Transverse colon (tissue), 4 donors: ENCODE data around the gene MILR1. TPM values are rescaled to one million over a fixed set of nuclear protein-coding genes. Genes with fewer than 3 reads are reported as not detected.
"Not testable (repeated sequence)": the region's sequence is repeated elsewhere in the genome, so short reads cannot be mapped to it uniquely, and the experiment has no call there.

Experiments used
- DNase-seq: peaks from one replicate; pipeline ENCODE4 v3.0.0-alpha.2; 2019
- H3K27ac ChIP-seq, 4 donors: fragments of 200-600 bp; sonication (generic); 2 replicates each; pipeline ENCODE4 v1.5.1; 2016 to 2018; ENCODE audit warnings: inconsistent platforms in 4 of 4
- H3K27me3 ChIP-seq: fragments of 200-600 bp; sonication (generic); 2 replicates; pipeline ENCODE4 v1.5.1; 2017; ENCODE audit warnings: inconsistent platforms
- H3K36me3 ChIP-seq, 4 donors: fragments of 200-600 bp; sonication (generic); 2 replicates each; pipeline ENCODE4 v1.5.1; 2017 to 2019; ENCODE audit warnings: inconsistent platforms in 4 of 4
- H3K4me1 ChIP-seq, 4 donors: fragments of 200-600 bp; sonication (generic); 2 replicates each; pipeline ENCODE4 v1.5.1; 2017 to 2020; ENCODE audit warnings: inconsistent platforms in 4 of 4
- H3K4me3 ChIP-seq, 4 donors: fragments of 200-600 bp; sonication (generic); 1 replicate in 1 of 4; 2 replicates in 3 of 4; pipeline versions ENCODE4 v1.5.1 to v1.6.1; 2017 to 2019; ENCODE audit warnings: inconsistent platforms in 4 of 4
- H3K9me3 ChIP-seq, 2 donors: fragments of 200-600 bp; sonication (generic); 2 replicates each; pipeline ENCODE4 v1.5.1; 2017 to 2019; ENCODE audit warnings: inconsistent platforms in 2 of 2
- CTCF ChIP-seq, 5 experiments: fragments of 200-600 bp in 3 of 5; fragments of 450-650 bp in 2 of 5; sonication (generic) in 3 of 5; IDR thresholded peaks; 1 replicate in 2 of 5; 2 replicates in 3 of 5; pipeline ENCODE4 v1.5.1; 2016 to 2017; ENCODE audit warnings: antibody characterized with exemption in 5 of 5, inconsistent platforms in 3 of 5, mild to moderate bottlenecking in 2 of 5, moderate library complexity in 1 of 5
- EP300 ChIP-seq: sonication (generic); formaldehyde crosslinking; IDR thresholded peaks from one replicate; pipeline ENCODE4 v1.6.1; 2017; ENCODE audit warnings: antibody characterized with exemption, low read depth
- POLR2A ChIP-seq: fragments of 450-650 bp; IDR thresholded peaks from one replicate; pipeline ENCODE4 v1.6.1; 2016; ENCODE audit warnings: antibody characterized with exemption, mild to moderate bottlenecking, moderate library complexity
- POLR2AphosphoS5 ChIP-seq, 3 donors: sonication (generic); formaldehyde crosslinking; IDR thresholded peaks; one replicate each; pipeline ENCODE4 v1.6.1; 2016; ENCODE audit warnings: antibody characterized with exemption in 3 of 3
- WGBS, 2 donors: methylation state at CpG; one replicate each; pipeline ENCODE4 v1.1.5; 2018; ENCODE audit warnings: low coverage in 1 of 2; 5-methylcytosine and 5-hydroxymethylcytosine counted together
- in situ Hi-C, 4 donors: fragments of 200-750 bp; cut with MboI; loops; one replicate each; pipeline versions ENCODE4 v1.15.0 to v1.15.1; 2017; ENCODE audit warnings: low sequenced_read_pairs in 3 of 4, low pct_ligation_motif_present in 1 of 4, low pct_unique_long_range_greater_than_20kb in 1 of 4
- intact Hi-C: fragments of 100-400 bp; cut with DNase I; formaldehyde crosslinking; loops from one replicate; pipeline ENCODE4 v1.15.1; 2023; ENCODE audit warnings: low total_unique reads
- total RNA-seq, 4 donors: library from RNA; depleted of rRNA; stranded (reverse); fragments of >200 nt; gene quantifications; one replicate each; pipeline ENCODE4 v1.1.0, GENCODE V29; 2016

MILR1 gene
- total RNA-seq, 4 donors from 2014 or later = 1.4 to 2.3 TPM; not detected in 2

- Histone ChIP-seq H3K36me3 (no peaks in the 10 kb centered on the region), H3K4me3 (no peak overlapping the region), H3K4me1 (peaks cover 0 to 3% (median 0%) of the 10 kb centered on the region in 4 donors), H3K27ac (no peak overlapping the region), H3K27me3 (no peaks in the 10 kb centered on the region), H3K9me3 (no peaks in the 10 kb centered on the region)
- DNase-seq = no peak
- intact Hi-C loops (no loop called here), in situ Hi-C loops (loop anchor here in 3 of 4 donors (5.0 to 10.0 kb wide), 4 partner anchors 60 to 102 kb away; partner anchors contain the start of gene POLG2 (in 1 of the 3))
- 63% methylated on average over 1 of the region's 1 CpG; no CpG with 5 or more reads in 1 of the 2 donors for WGBS, 2 donors
- TF ChIP-seq CTCF (IDR thresholded peaks at IDR 0.05) (no peak), POLR2AphosphoS5 (IDR thresholded peaks at IDR 0.05) (no peak), EP300 (no peak), POLR2A (no peak)
Observed at GRCh38 chr17:64424324-64424849, 24.5 kb upstream of the MILR1 start.

GRCh38 chr17:64425191-64425590 lies 23.7 kb upstream of the MILR1 start:
- TF ChIP-seq POLR2AphosphoS5 (IDR thresholded peaks at IDR 0.05) (no peak), CTCF (IDR thresholded peaks at IDR 0.05) (no peak), POLR2A (no peak), EP300 (no peak)
- whole genome bisulfite sequencing, 2 donors = 79 to 85% methylated on average over 3 of the region's 3 CpGs
- H3K4me3 ChIP-seq = no peak overlapping the region
- DNase-seq = no peak
- no peaks in the 10 kb centered on the region for H3K36me3 ChIP-seq
- no peaks in the 10 kb centered on the region for H3K27me3 ChIP-seq
- H3K4me1 ChIP-seq = peaks cover 0 to 3% (median 0%) of the 10 kb centered on the region in 4 donors
- no peak overlapping the region for H3K27ac ChIP-seq
- no peaks in the 10 kb centered on the region for H3K9me3 ChIP-seq
- in situ Hi-C loops = loop anchor here in 2 of 4 donors (10.0 kb wide), 2 partner anchors 60 to 70 kb away; partner anchors contain the start of gene POLG2 (in 1 of the 2)
- intact Hi-C loops = no loop called here

- in situ Hi-C loops (loop anchor here in 2 of 4 donors (10.0 kb wide), 2 partner anchors 58 to 68 kb away; partner anchors contain the start of gene POLG2 (in 1 of the 2)), intact Hi-C loops (no loop called here)
- no peaks in the 10 kb centered on the region for H3K27me3 ChIP-seq
- no peaks in the 10 kb centered on the region for H3K36me3 ChIP-seq
- DNase-seq = no peak
- H3K27ac ChIP-seq = no peak overlapping the region
- H3K4me1 ChIP-seq = peaks cover 0 to 3% (median 0%) of the 10 kb centered on the region in 4 donors
- H3K4me3 ChIP-seq = no peak overlapping the region
- TF ChIP-seq POLR2AphosphoS5 (IDR thresholded peaks at IDR 0.05) (no peak), CTCF (IDR thresholded peaks at IDR 0.05) (no peak), POLR2A (no peak), EP300 (no peak)
- no peaks in the 10 kb centered on the region for H3K9me3 ChIP-seq
Observed at GRCh38 chr17:64426596-64426995, 22.3 kb upstream of the MILR1 start.

GRCh38 chr17:64428406-64428805 lies 20.5 kb upstream of the MILR1 start:
- Histone ChIP-seq H3K27me3 (no peaks in the 10 kb centered on the region), H3K36me3 (no peaks in the 10 kb centered on the region), H3K9me3 (no peaks in the 10 kb centered on the region), H3K27ac (no peak overlapping the region), H3K4me3 (no peak overlapping the region), H3K4me1 (peaks cover 0 to 3% (median 0%) of the 10 kb centered on the region in 4 donors)
- WGBS, 2 donors = 67 to 77% methylated on average over 1 of the region's 1 CpG
- no peak for DNase-seq
- in situ Hi-C loops (loop anchor here in 2 of 4 donors (10.0 kb wide), 2 partner anchors 56 to 66 kb away; partner anchors contain the start of gene POLG2 (in 1 of the 2)), intact Hi-C loops (no loop called here)
- TF ChIP-seq CTCF (IDR thresholded peaks at IDR 0.05) (no peak), POLR2A (no peak), POLR2AphosphoS5 (IDR thresholded peaks at IDR 0.05) (no peak), EP300 (no peak)

GRCh38 chr17:64430036-64430435 lies 18.9 kb upstream of the MILR1 start:
- in situ Hi-C loops, intact Hi-C loops, H3K4me3 ChIP-seq, H3K27ac ChIP-seq, H3K9me3 ChIP-seq, DNase-seq, H3K36me3 ChIP-seq, H3K4me1 ChIP-seq, H3K27me3 ChIP-seq: not testable (repeated sequence)
- 80 to 92% methylated on average over 1 to 2 of the region's 2 CpGs for WGBS, 2 donors
